ENCODE measurements around the gene ZNF70. TPM values are rescaled to one million over a fixed set of nuclear protein-coding genes. Genes with fewer than 3 reads are reported as not detected.
A peak's percentile ranks its signal among the peaks of the same experiment; 100 is the strongest.
"Not testable (repeated sequence)": the region's sequence is repeated elsewhere in the genome, so short reads cannot be mapped to it uniquely, and the experiment has no call there.

Gene ZNF70
- total RNA-seq, 1 donor from 2014 or later: 7.8 TPM

GRCh38 chr22:23760056-23760455 lies 9.1 kb upstream of the ZNF70 start:
- no peak for DNase-seq (ENCODE audit: low spot score)

GRCh38 chr22:23759566-23759965 lies 8.7 kb upstream of the ZNF70 start:
- DNase-seq (ENCODE audit: low spot score): no peak

GRCh38 chr22:23756891-23757290 lies 6.0 kb upstream of the ZNF70 start:
- no peak for DNase-seq (ENCODE audit: low spot score)

GRCh38 chr22:23755711-23756110 lies 4.8 kb upstream of the ZNF70 start:
- DNase-seq (ENCODE audit: low spot score): no peak

- DNase-seq (ENCODE audit: low spot score): no peak
Measured at GRCh38 chr22:23754980-23755636, 4.2 kb upstream of the ZNF70 start.

GRCh38 chr22:23754220-23754919 lies 3.5 kb upstream of the ZNF70 start, which contains the start of gene VPREB3:
VPREB3 (minus strand) TSS chr22:23754425; CDS start chr22:23754363, 62 bp downstream.
- DNase-seq (ENCODE audit: low spot score): no peak

- no peak for DNase-seq (ENCODE audit: low spot score)
Measured at GRCh38 chr22:23753385-23753784, 2.5 kb upstream of the ZNF70 start.

GRCh38 chr22:23752750-23753149 lies 1.8 kb upstream of the ZNF70 start:
- no peak for DNase-seq (ENCODE audit: low spot score)

- no peak for DNase-seq (ENCODE audit: low spot score)
Measured at GRCh38 chr22:23752090-23752691, 1.3 kb upstream of the ZNF70 start.

- DNase-seq (ENCODE audit: low spot score): no peak
Measured at GRCh38 chr22:23751441-23751996, 607 bp upstream of the ZNF70 start.

- DNase-seq (ENCODE audit: low spot score): no peak
Measured at GRCh38 chr22:23750367-23750713, 572 bp downstream of the ZNF70 start.

- DNase-seq (ENCODE audit: low spot score): no peak
Measured at GRCh38 chr22:23749841-23750301, 1.0 kb downstream of the ZNF70 start.

- no peak for DNase-seq (ENCODE audit: low spot score)
Measured at GRCh38 chr22:23745791-23746190, 5.1 kb downstream of the ZNF70 start.

- no peak for DNase-seq (ENCODE audit: low spot score)
Measured at GRCh38 chr22:23744485-23744884, 6.4 kb downstream of the ZNF70 start.

GRCh38 chr22:23744001-23744400 lies 6.9 kb downstream of the ZNF70 start:
- no peak for DNase-seq (ENCODE audit: low spot score)

- DNase-seq (ENCODE audit: low spot score): no peak
Measured at GRCh38 chr22:23743303-23743705, 7.6 kb downstream of the ZNF70 start.

GRCh38 chr22:23742505-23743264 lies 8.2 kb downstream of the ZNF70 start:
- no peak for DNase-seq (ENCODE audit: low spot score)

GRCh38 chr22:23737696-23738095 lies 13.2 kb downstream of the ZNF70 start:
- no peak for DNase-seq (ENCODE audit: low spot score)

GRCh38 chr22:23728108-23728507 lies 22.8 kb downstream of the ZNF70 start:
- not testable (repeated sequence) for DNase-seq (ENCODE audit: low spot score)

GRCh38 chr22:23722724-23723123 lies 28.2 kb downstream of the ZNF70 start:
- DNase-seq (ENCODE audit: low spot score): no peak

- peak; percentile 14 for DNase-seq (ENCODE audit: low spot score)
Measured at GRCh38 chr22:23722160-23722559, 28.8 kb downstream of the ZNF70 start.

All from mesenteric fat pad (tissue), 1 donor.